ENCODE results near the gene PARP8. TPM values are rescaled to one million over a fixed set of nuclear protein-coding genes. Genes with fewer than 3 reads are reported as not detected.

The PARP8 gene
- total RNA-seq, 1 donor from 2014 or later = 48.4 TPM

DNA sequence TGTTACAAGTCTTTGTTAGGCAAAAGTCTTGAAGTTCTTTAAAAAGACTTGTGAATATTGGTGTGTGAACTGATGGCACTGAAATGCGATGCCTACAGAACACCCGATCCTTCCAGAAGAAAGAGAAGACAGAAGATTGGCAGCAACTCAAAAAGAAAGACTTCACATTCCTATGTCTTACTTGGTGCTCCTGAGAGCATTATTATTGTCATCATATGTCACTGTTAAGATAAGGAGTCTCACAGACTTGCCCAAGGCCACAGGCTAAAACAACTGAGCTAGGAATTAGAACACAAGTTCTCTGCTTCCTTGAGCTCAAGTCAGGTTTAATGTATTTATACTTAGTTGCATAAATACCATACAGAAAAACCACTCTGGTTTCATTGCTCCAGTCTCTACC lies 198.0 kb downstream of the PARP8 start:
- H3K27ac ChIP-seq = no peak overlapping the region
- intact Hi-C loops (cut with DNase I) = no loop called here
- H3K27me3 ChIP-seq = no peaks in the 10 kb centered on the region
- no peaks in the 10 kb centered on the region for H3K36me3 ChIP-seq
- TF ChIP-seq, protein P1, sequence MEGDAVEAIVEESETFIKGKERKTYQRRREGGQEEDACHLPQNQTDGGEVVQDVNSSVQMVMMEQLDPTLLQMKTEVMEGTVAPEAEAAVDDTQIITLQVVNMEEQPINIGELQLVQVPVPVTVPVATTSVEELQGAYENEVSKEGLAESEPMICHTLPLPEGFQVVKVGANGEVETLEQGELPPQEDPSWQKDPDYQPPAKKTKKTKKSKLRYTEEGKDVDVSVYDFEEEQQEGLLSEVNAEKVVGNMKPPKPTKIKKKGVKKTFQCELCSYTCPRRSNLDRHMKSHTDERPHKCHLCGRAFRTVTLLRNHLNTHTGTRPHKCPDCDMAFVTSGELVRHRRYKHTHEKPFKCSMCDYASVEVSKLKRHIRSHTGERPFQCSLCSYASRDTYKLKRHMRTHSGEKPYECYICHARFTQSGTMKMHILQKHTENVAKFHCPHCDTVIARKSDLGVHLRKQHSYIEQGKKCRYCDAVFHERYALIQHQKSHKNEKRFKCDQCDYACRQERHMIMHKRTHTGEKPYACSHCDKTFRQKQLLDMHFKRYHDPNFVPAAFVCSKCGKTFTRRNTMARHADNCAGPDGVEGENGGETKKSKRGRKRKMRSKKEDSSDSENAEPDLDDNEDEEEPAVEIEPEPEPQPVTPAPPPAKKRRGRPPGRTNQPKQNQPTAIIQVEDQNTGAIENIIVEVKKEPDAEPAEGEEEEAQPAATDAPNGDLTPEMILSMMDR (IDR thresholded peaks at IDR 0.05) = no peak
- TF ChIP-seq POLR2A (IDR thresholded peaks at IDR 0.05) = no peak
- TF ChIP-seq POLR2AphosphoS5 (IDR thresholded peaks at IDR 0.05; ENCODE audit: insufficient read depth in 1 of 2, low read depth in 1 of 2) = no peak
- DNase-seq (ENCODE audit: extremely low spot score in 2 of 2) = no peak
- H3K4me1 ChIP-seq = no peaks in the 10 kb centered on the region
- H3K4me3 ChIP-seq = no peak overlapping the region
- no peaks in the 10 kb centered on the region for H3K9me3 ChIP-seq

DNA sequence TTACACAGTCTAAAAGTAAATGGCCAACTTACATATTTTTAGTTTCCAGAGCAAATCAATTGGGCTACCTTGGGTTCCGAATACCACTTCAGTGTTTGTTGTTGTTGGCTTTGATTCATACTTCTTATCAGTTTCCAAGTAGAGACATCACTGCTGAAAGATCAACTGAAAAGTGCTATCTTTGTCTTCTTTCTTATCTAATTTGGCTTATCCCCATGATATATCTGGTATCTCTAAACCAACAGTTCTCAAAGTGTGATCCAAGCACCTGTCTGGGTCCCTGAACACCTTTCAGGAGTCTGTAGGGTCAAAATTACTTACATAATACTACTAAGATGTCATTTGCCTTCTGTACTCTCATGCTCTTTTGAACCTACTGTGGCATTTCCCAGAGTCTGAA lies 200.0 kb downstream of the PARP8 start:
- H3K27ac ChIP-seq = no peak overlapping the region
- H3K36me3 ChIP-seq = no peaks in the 10 kb centered on the region
- H3K4me3 ChIP-seq = no peak overlapping the region
- no peak for DNase-seq (ENCODE audit: extremely low spot score in 2 of 2)
- no peaks in the 10 kb centered on the region for H3K4me1 ChIP-seq
- TF ChIP-seq POLR2AphosphoS5 (IDR thresholded peaks at IDR 0.05; ENCODE audit: insufficient read depth in 1 of 2, low read depth in 1 of 2) (no peak), POLR2A (IDR thresholded peaks at IDR 0.05) (no peak)
- TF ChIP-seq, protein P1 (IDR thresholded peaks at IDR 0.05) = no peak
- H3K27me3 ChIP-seq = no peaks in the 10 kb centered on the region
- intact Hi-C loops (cut with DNase I) = no loop called here
- H3K9me3 ChIP-seq = no peaks in the 10 kb centered on the region

DNA sequence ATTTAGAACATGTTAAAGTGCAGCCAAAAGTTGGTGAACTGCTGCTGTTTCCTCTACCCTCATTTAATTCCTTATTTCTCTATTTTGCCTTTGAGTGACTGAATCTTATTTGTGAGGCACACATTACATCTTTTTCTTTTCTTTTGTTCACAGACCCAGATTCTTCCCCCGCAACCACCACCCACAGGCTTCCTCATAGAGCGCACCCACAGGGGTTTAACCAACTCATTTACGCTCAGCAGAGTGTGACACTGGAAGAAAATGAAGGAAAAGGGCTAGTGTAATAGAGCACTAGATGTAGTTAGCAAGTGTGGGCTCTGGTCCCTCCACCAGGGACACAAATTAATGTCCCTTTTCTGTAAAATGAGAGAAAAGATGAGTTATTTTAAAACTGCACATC lies 200.7 kb downstream of the PARP8 start:
- Histone ChIP-seq H3K9me3 (no peaks in the 10 kb centered on the region), H3K36me3 (no peaks in the 10 kb centered on the region), H3K4me1 (no peaks in the 10 kb centered on the region), H3K27me3 (no peaks in the 10 kb centered on the region), H3K4me3 (no peak overlapping the region), H3K27ac (no peak overlapping the region)
- DNase-seq (ENCODE audit: extremely low spot score in 2 of 2) = no peak
- intact Hi-C loops (cut with DNase I) = no loop called here
- TF ChIP-seq POLR2AphosphoS5 (IDR thresholded peaks at IDR 0.05; ENCODE audit: insufficient read depth in 1 of 2, low read depth in 1 of 2) (no peak), POLR2A (IDR thresholded peaks at IDR 0.05) (no peak)
- TF ChIP-seq, protein P1 (IDR thresholded peaks at IDR 0.05) = no peak

DNA sequence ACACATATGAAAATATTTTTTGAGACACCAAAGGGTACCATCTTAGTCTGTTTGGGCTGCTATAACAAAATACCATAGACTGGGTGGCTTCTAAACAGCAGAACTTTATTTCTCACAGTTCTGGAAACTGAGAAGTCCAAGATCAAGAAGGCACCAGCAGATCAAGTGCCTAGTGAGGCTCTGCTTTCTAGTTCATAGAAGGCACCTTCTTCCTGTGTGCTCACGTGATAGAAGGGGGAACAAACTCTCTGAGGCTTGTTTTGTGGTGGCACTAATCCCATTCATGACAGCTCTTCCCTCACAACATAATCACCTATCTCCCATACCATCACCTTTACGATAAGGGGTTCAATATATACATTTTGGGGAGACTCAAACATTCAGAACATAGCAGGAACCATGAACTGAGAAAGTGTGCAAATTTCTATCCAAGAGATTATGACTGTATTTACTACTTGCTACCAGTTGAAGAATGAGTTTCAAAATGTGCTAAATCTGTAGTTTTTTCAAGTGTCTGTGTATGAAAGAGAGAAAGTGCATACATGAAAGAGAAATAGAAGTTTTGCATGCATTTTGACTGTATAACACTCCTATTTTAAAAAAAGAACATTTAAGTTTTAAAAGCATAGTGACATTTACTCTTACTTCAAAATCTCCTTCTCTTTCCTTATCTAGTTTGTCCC lies 207.3 kb downstream of the PARP8 start:
- Histone ChIP-seq H3K27me3 (no peaks in the 10 kb centered on the region), H3K4me1 (no peaks in the 10 kb centered on the region), H3K4me3 (no peak overlapping the region), H3K36me3 (no peaks in the 10 kb centered on the region), H3K27ac (no peak overlapping the region), H3K9me3 (no peaks in the 10 kb centered on the region)
- TF ChIP-seq POLR2AphosphoS5 (IDR thresholded peaks at IDR 0.05; ENCODE audit: insufficient read depth in 1 of 2, low read depth in 1 of 2) (no peak), POLR2A (IDR thresholded peaks at IDR 0.05) (no peak)
- TF ChIP-seq, protein P1 (IDR thresholded peaks at IDR 0.05) = no peak
- DNase-seq (ENCODE audit: extremely low spot score in 2 of 2) = no peak
- intact Hi-C loops (cut with DNase I) = no loop called here

DNA sequence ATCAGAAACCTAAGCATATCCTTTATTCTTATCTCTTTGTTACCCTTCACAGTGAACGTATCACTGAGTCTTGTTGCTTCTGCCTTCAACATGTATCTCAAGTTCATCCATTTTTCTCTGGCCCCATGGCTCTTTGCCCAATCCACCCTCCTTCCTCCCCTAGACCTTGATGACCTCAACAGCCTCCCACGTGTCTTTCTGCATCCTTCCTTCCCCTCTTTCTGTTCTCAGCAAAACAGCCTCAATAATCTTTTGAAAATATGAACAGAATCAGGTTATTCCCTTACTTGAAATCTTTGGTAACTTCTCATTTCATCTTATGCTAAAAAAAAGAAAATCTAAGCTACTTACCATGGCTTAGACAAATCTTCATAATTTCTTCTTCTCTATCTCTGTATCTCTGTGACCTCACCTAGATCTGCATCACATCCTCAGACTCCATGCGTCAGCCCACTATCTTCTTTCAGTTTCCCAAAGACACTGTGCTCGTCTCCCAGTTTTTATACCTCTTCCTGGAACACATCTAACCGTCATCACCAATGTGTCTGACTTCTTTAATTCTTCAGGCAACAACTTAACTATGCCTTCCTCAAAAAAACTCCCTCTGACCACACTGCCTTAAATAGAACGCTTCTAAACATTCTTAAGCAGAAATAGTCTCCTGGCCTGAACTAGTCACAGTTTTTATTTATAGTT lies 208.0 kb downstream of the PARP8 start:
- Histone ChIP-seq H3K4me3 (no peak overlapping the region), H3K9me3 (no peaks in the 10 kb centered on the region), H3K4me1 (no peaks in the 10 kb centered on the region), H3K27ac (no peak overlapping the region), H3K27me3 (no peaks in the 10 kb centered on the region), H3K36me3 (no peaks in the 10 kb centered on the region)
- TF ChIP-seq POLR2A (IDR thresholded peaks at IDR 0.05) (no peak), POLR2AphosphoS5 (IDR thresholded peaks at IDR 0.05; ENCODE audit: insufficient read depth in 1 of 2, low read depth in 1 of 2) (no peak)
- TF ChIP-seq, protein P1 (IDR thresholded peaks at IDR 0.05) = no peak
- DNase-seq (ENCODE audit: extremely low spot score in 2 of 2) = no peak
- intact Hi-C loops (cut with DNase I) = no loop called here
